ENCODE measurements around the gene KLHDC9.

Gene KLHDC9

GRCh38 chr1:161133220-161133740 lies 35.1 kb downstream of the KLHDC9 start:
- no peak for DNase-seq

DNA sequence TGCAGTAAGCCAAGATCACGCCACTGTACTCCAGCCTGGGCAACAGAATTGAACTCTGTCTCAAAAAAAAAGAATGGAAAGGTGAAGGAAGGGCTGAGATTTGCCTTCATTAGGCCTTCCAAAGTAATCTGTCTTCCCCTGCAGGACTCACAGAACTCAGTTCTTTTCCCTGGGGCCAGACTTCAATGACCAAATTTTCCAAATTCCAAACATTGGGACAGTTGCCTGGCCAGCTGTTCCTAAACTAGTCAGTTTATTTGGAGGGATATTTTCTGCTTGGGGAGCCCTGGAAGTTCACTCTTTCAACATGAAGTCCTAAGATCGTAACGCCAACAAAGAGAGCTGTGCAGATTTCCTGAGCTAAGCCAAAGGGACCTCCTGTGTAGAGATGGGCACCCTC lies 39.7 kb downstream of the KLHDC9 start:
- DNase-seq = no peak

GRCh38 chr1:161138431-161138830 lies 40.3 kb downstream of the KLHDC9 start:
- no peak for DNase-seq

GRCh38 chr1:161139766-161140165 lies 41.6 kb downstream of the KLHDC9 start:
- peak; percentile 5 for DNase-seq

DNA sequence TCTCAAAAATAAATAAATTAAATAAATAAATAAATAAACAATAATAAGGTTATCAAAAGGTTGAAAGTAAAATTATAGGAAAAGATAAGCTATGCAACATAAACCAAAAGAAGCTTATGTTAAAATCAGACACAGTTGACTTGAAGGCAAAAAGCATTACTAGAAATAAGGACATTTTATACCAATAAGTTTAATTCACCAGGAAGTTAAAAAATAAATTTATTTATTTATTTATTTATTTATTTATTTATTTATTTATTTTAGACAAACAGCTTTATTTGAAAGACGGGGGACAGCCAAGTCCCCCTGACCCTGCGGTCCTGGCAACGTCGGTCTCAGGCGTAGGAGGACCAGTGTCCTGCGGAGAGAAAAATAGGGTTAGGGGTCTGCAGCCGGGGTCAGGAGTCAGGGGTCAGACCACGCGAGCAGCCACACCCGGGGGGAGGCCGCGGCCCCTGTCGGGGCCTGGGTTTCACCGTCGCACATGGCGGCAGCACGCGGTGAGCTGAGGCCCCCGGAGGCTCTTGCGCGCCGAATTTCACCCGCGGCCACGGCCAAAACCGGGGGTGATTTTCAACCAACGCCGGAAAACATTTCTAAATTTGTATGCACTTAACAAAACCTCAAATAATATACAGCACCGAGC lies 42.7 kb downstream of the KLHDC9 start:
- DNase-seq = no peak

GRCh38 chr1:161145832-161146231 lies 47.7 kb downstream of the KLHDC9 start:
- DNase-seq = no peak
